Tibial artery (tissue), 4 donors: ENCODE measurements around the gene IL17B.

Experiments used
- DNase-seq, 2 donors: peaks; one replicate each; pipeline ENCODE4 v3.0.0-alpha.2; 2019
- H3K27ac ChIP-seq, 2 donors: fragments of 200-600 bp; sonication (generic) in 1 of 2; 1 replicate in 1 of 2; 2 replicates in 1 of 2; pipeline ENCODE4 v1.5.1; 2018 to 2019; ENCODE audit warnings: mild to moderate bottlenecking in 1 of 2
- H3K27me3 ChIP-seq, 2 donors: fragments of 200-600 bp; sonication (generic) in 1 of 2; one replicate each; pipeline versions ENCODE4 v1.5.1 to v1.6.0; 2016 to 2019
- H3K36me3 ChIP-seq, 3 donors: fragments of 200-600 bp; sonication (generic) in 2 of 3; one replicate each; pipeline ENCODE4 v1.5.1; 2016 to 2019; ENCODE audit warnings: mild to moderate bottlenecking in 2 of 3
- H3K4me1 ChIP-seq, 4 donors: fragments of 200-600 bp; sonication (generic) in 2 of 4; 1 replicate in 3 of 4; 2 replicates in 1 of 4; pipeline ENCODE4 v1.5.1; 2016 to 2019
- H3K4me3 ChIP-seq, 2 donors: fragments of 200-600 bp; sonication (generic) in 1 of 2; 1 replicate in 1 of 2; 2 replicates in 1 of 2; pipeline ENCODE4 v1.5.1; 2018 to 2019; ENCODE audit warnings: mild to moderate bottlenecking in 2 of 2
- H3K9me3 ChIP-seq, 3 donors: fragments of 200-600 bp; sonication (generic) in 1 of 3; one replicate each; pipeline ENCODE4 v1.5.1; 2016 to 2019
- intact Hi-C: fragments of 100-400 bp; cut with DNase I; formaldehyde crosslinking; loops from one replicate; pipeline ENCODE4 v1.15.0; 2023; ENCODE audit warnings: low total_unique reads
- TF ChIP-seq, protein P1 (sequence below), 2 experiments: fragments of 200-600 bp in 1 of 2; fragments of 450-650 bp in 1 of 2; IDR thresholded peaks; one replicate each; pipeline ENCODE4 v1.5.1; 2017 to 2019; ENCODE audit warnings: antibody characterized with exemption in 2 of 2, mild to moderate bottlenecking in 1 of 2, moderate library complexity in 1 of 2

Gene IL17B

DNA sequence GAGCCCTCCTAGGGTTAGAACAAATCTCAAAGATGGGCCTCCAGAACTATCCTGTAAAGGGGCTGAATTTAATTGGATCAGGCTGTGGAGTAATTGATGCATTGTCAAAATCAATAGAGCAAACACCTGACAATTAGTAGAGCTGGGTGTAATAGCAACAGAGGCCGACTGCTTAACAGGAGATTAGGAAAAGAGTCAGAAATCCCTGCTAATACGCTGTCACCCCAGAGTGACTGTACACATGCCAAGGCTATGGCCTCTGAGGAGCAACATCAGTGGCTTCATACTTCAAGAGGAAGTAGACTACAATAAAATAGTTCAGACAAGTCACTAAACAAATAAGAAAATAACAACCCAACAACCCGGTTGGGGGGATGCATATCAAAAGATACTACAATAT is 52.5 kb downstream of the IL17B start:
- Histone ChIP-seq H3K4me1 (no peaks in the 10 kb centered on the region), H3K27ac (no peak overlapping the region), H3K4me3 (no peak overlapping the region), H3K27me3 (no peaks in the 10 kb centered on the region), H3K36me3 (no peaks in the 10 kb centered on the region), H3K9me3 (no peaks in the 10 kb centered on the region)
- intact Hi-C loops, result no loop called here
- TF ChIP-seq, protein P1, sequence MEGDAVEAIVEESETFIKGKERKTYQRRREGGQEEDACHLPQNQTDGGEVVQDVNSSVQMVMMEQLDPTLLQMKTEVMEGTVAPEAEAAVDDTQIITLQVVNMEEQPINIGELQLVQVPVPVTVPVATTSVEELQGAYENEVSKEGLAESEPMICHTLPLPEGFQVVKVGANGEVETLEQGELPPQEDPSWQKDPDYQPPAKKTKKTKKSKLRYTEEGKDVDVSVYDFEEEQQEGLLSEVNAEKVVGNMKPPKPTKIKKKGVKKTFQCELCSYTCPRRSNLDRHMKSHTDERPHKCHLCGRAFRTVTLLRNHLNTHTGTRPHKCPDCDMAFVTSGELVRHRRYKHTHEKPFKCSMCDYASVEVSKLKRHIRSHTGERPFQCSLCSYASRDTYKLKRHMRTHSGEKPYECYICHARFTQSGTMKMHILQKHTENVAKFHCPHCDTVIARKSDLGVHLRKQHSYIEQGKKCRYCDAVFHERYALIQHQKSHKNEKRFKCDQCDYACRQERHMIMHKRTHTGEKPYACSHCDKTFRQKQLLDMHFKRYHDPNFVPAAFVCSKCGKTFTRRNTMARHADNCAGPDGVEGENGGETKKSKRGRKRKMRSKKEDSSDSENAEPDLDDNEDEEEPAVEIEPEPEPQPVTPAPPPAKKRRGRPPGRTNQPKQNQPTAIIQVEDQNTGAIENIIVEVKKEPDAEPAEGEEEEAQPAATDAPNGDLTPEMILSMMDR (IDR thresholded peaks at IDR 0.05), result no peak
- DNase-seq, result no peak

DNA sequence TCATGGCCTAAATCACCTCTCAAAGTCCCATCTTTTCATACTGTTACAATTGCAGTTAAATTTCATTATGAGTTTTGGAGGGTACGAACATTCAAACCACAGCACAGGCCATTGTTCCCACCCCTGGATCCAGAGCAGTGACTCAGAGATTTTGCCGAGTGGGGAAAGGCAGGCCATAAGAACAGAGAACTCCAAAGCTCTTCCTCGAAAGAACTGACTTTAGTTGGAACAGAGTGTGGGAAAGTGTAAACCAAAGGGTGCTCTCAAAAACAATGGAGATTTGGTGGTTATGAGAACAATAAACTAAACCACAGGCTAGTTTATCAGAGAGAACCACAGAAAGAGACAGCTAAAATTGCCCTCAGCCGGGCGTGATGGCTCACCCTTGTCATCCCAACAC is 53.2 kb downstream of the IL17B start:
- Histone ChIP-seq H3K4me1 (peaks cover 0 to 4% (median under 1%) of the 10 kb centered on the region in 4 donors), H3K36me3 (no peaks in the 10 kb centered on the region), H3K27ac (no peak overlapping the region), H3K4me3 (no peak overlapping the region), H3K27me3 (no peaks in the 10 kb centered on the region), H3K9me3 (no peaks in the 10 kb centered on the region)
- intact Hi-C loops, result no loop called here
- DNase-seq, result no peak
- TF ChIP-seq, protein P1 (IDR thresholded peaks at IDR 0.05), result no peak

DNA sequence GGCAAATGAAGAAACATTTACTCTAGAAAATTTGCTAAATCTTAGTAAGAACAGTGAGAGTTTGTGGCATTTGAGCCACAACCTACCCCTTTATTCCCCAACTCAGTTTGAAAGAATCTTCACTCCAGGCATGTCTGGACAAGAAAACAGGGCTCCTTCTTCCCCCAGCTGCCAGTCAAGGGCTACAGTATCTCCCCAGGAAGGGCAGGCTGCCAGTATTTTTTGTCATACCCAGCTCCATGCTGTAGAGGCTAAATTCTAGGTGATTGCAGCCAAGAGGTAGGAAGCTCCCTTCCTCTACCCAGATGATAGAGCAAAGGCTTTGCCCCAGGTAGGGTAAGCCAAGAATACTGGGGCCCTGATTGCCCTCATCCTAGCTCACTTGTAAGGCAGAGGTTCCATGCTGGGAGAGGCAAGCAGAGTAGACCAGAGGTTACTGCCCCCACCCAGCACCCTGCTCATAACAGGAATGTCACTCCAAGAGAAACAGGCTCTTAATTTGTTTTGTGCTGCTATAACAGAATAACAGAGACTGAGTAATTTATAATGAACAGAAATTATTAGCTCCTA is 53.8 kb downstream of the IL17B start:
- no peak for DNase-seq
- Histone ChIP-seq H3K36me3 (no peaks in the 10 kb centered on the region), H3K4me3 (no peak overlapping the region), H3K27ac (no peak overlapping the region), H3K9me3 (no peaks in the 10 kb centered on the region), H3K4me1 (peaks cover 0 to 10% (median 3%) of the 10 kb centered on the region in 4 donors), H3K27me3 (no peaks in the 10 kb centered on the region)
- intact Hi-C loops, result no loop called here
- TF ChIP-seq, protein P1 (IDR thresholded peaks at IDR 0.05), result no peak

DNA sequence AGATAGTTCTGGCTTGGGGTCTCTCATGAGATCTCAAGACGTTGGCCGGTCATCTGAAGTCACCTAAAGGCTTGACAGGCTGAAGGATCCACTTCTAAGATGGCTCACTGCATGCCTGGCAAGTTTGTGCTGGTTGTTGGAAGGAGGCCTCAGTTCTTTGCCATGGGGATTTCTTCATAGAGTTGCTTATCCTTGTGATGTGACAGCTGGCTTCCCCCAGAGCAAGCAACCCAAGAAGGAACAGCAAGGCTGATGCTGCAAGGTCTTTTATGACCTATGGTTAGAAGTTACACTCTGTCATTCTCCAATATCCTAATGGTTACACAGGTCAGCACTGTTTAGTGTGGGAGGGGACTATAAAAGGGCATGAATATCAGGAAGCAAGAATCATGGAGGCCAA is 54.5 kb downstream of the IL17B start:
- Histone ChIP-seq H3K4me1 (peaks cover 0 to 10% (median 3%) of the 10 kb centered on the region in 4 donors), H3K4me3 (no peak overlapping the region), H3K36me3 (peaks cover 0 to 3% (median 0%) of the 10 kb centered on the region in 3 donors), H3K9me3 (no peaks in the 10 kb centered on the region), H3K27me3 (no peaks in the 10 kb centered on the region), H3K27ac (no peak overlapping the region)
- intact Hi-C loops, result no loop called here
- no peak for DNase-seq
- TF ChIP-seq, protein P1 (IDR thresholded peaks at IDR 0.05), result no peak
